Transverse colon (tissue), 4 donors: ENCODE measurements around the gene MCM3AP. TPM values are rescaled to one million over a fixed set of nuclear protein-coding genes. Genes with fewer than 3 reads are reported as not detected.

ENCODE experiments used
- DNase-seq: peaks from one replicate; pipeline ENCODE4 v3.0.0-alpha.2; 2019
- H3K27ac ChIP-seq, 4 donors: fragments of 200-600 bp; sonication (generic); 2 replicates each; pipeline ENCODE4 v1.5.1; 2016 to 2018; ENCODE audit warnings: inconsistent platforms in 4 of 4
- H3K27me3 ChIP-seq: fragments of 200-600 bp; sonication (generic); 2 replicates; pipeline ENCODE4 v1.5.1; 2017; ENCODE audit warnings: inconsistent platforms
- H3K36me3 ChIP-seq, 4 donors: fragments of 200-600 bp; sonication (generic); 2 replicates each; pipeline ENCODE4 v1.5.1; 2017 to 2019; ENCODE audit warnings: inconsistent platforms in 4 of 4
- H3K4me1 ChIP-seq, 4 donors: fragments of 200-600 bp; sonication (generic); 2 replicates each; pipeline ENCODE4 v1.5.1; 2017 to 2020; ENCODE audit warnings: inconsistent platforms in 4 of 4
- H3K4me3 ChIP-seq, 4 donors: fragments of 200-600 bp; sonication (generic); 1 replicate in 1 of 4; 2 replicates in 3 of 4; pipeline versions ENCODE4 v1.5.1 to v1.6.1; 2017 to 2019; ENCODE audit warnings: inconsistent platforms in 4 of 4
- H3K9me3 ChIP-seq, 2 donors: fragments of 200-600 bp; sonication (generic); 2 replicates each; pipeline ENCODE4 v1.5.1; 2017 to 2019; ENCODE audit warnings: inconsistent platforms in 2 of 2
- CTCF ChIP-seq, 5 experiments: fragments of 200-600 bp in 3 of 5; fragments of 450-650 bp in 2 of 5; sonication (generic) in 3 of 5; IDR thresholded peaks; 1 replicate in 2 of 5; 2 replicates in 3 of 5; pipeline ENCODE4 v1.5.1; 2016 to 2017; ENCODE audit warnings: antibody characterized with exemption in 5 of 5, inconsistent platforms in 3 of 5, mild to moderate bottlenecking in 2 of 5, moderate library complexity in 1 of 5
- EP300 ChIP-seq: sonication (generic); formaldehyde crosslinking; IDR thresholded peaks from one replicate; pipeline ENCODE4 v1.6.1; 2017; ENCODE audit warnings: antibody characterized with exemption, low read depth
- POLR2A ChIP-seq: fragments of 450-650 bp; IDR thresholded peaks from one replicate; pipeline ENCODE4 v1.6.1; 2016; ENCODE audit warnings: antibody characterized with exemption, mild to moderate bottlenecking, moderate library complexity
- POLR2AphosphoS5 ChIP-seq, 3 donors: sonication (generic); formaldehyde crosslinking; IDR thresholded peaks; one replicate each; pipeline ENCODE4 v1.6.1; 2016; ENCODE audit warnings: antibody characterized with exemption in 3 of 3
- WGBS, 2 donors: methylation state at CpG; one replicate each; pipeline ENCODE4 v1.1.5; 2018; ENCODE audit warnings: low coverage in 1 of 2; 5-methylcytosine and 5-hydroxymethylcytosine counted together
- in situ Hi-C, 4 donors: fragments of 200-750 bp; cut with MboI; loops; one replicate each; pipeline versions ENCODE4 v1.15.0 to v1.15.1; 2017; ENCODE audit warnings: low sequenced_read_pairs in 3 of 4, low pct_ligation_motif_present in 1 of 4, low pct_unique_long_range_greater_than_20kb in 1 of 4
- intact Hi-C: fragments of 100-400 bp; cut with DNase I; formaldehyde crosslinking; loops from one replicate; pipeline ENCODE4 v1.15.1; 2023; ENCODE audit warnings: low total_unique reads
- total RNA-seq, 4 donors: library from RNA; depleted of rRNA; stranded (reverse); fragments of >200 nt; gene quantifications; one replicate each; pipeline ENCODE4 v1.1.0, GENCODE V29; 2016

The MCM3AP gene
- total RNA-seq, 4 donors from 2014 or later = 87.4 to 348 (median 108) TPM

GRCh38 chr21:46210378-46211136 lies 74.9 kb downstream of the MCM3AP start:
- 85% methylated on average over 16 of the region's 16 CpGs; no CpG with 5 or more reads in 1 of the 2 donors for WGBS, 2 donors
- DNase-seq = no peak
- H3K27ac ChIP-seq = no peak overlapping the region

GRCh38 chr21:46208761-46209721 lies 76.4 kb downstream of the MCM3AP start:
- in situ Hi-C loops = no loop called here

More at GRCh38 chr21:46210378-46211136, 74.9 kb downstream of the MCM3AP start:
- TF ChIP-seq CTCF (IDR thresholded peaks at IDR 0.05) (no peak), POLR2AphosphoS5 (IDR thresholded peaks at IDR 0.05) (no peak), POLR2A (no peak), EP300 (no peak)
- intact Hi-C loops = no loop called here
- H3K27me3 ChIP-seq = no peaks in the 10 kb centered on the region
- in situ Hi-C loops = no loop called here
- no peak overlapping the region for H3K4me3 ChIP-seq
- H3K4me1 ChIP-seq = no peaks in the 10 kb centered on the region
- no peaks in the 10 kb centered on the region for H3K9me3 ChIP-seq
- peaks cover 0 to 27% (median 7%) of the 10 kb centered on the region in 4 donors for H3K36me3 ChIP-seq

GRCh38 chr21:46207920-46208591 lies 77.4 kb downstream of the MCM3AP start:
- Histone ChIP-seq H3K36me3 (peaks cover 0 to 49% (median 6%) of the 10 kb centered on the region in 4 donors), H3K4me3 (no peak overlapping the region), H3K27ac (no peak overlapping the region), H3K27me3 (no peaks in the 10 kb centered on the region), H3K9me3 (no peaks in the 10 kb centered on the region), H3K4me1 (no peaks in the 10 kb centered on the region)
- intact Hi-C loops = no loop called here
- 93% methylated on average over 24 of the region's 27 CpGs; no CpG with 5 or more reads in 1 of the 2 donors for WGBS, 2 donors
- in situ Hi-C loops = no loop called here
- DNase-seq = no peak
- TF ChIP-seq CTCF (IDR thresholded peaks at IDR 0.05) (no peak), POLR2A (no peak), EP300 (no peak), POLR2AphosphoS5 (IDR thresholded peaks at IDR 0.05) (no peak)

More at GRCh38 chr21:46208761-46209721, 76.4 kb downstream of the MCM3AP start:
- Histone ChIP-seq H3K36me3 (peaks cover 0 to 39% (median 7%) of the 10 kb centered on the region in 4 donors), H3K9me3 (no peaks in the 10 kb centered on the region), H3K4me1 (no peaks in the 10 kb centered on the region), H3K27me3 (no peaks in the 10 kb centered on the region), H3K27ac (no peak overlapping the region), H3K4me3 (no peak overlapping the region)
- WGBS, 2 donors = 90% methylated on average over 23 of the region's 23 CpGs; no CpG with 5 or more reads in 1 of the 2 donors
- TF ChIP-seq EP300 (no peak), POLR2A (no peak), POLR2AphosphoS5 (IDR thresholded peaks at IDR 0.05) (no peak), CTCF (IDR thresholded peaks at IDR 0.05) (no peak)
- no peak for DNase-seq
- intact Hi-C loops = no loop called here
